ENCODE measurements around the gene STK32B. TPM values are rescaled to one million over a fixed set of nuclear protein-coding genes. Genes with fewer than 3 reads are reported as not detected.

The STK32B gene
- total and polyA plus RNA-seq, 9 donors = 3.8 to 12.5 (median 5.8) TPM

GRCh38 chr4:5192678-5193077 lies 141.4 kb downstream of the STK32B start:
- WGBS (ENCODE audit: insufficient coverage) = 84% methylated on average over 5 of the region's 12 CpGs
- no peaks in the 10 kb centered on the region for H3K9me3 ChIP-seq (replicated peaks; ENCODE audit: control insufficient read depth, low read depth, low read length)
- DNase-seq = no peak
- H3K27me3 ChIP-seq (ENCODE audit: control insufficient read depth, insufficient read depth, low read length) = no peaks in the 10 kb centered on the region
- no peaks in the 10 kb centered on the region for H3K4me1 ChIP-seq (ENCODE audit: control insufficient read depth, insufficient read depth, low read length)
- no peak overlapping the region for H3K27ac ChIP-seq (ENCODE audit: low read length)
- H3K4me3 ChIP-seq (ENCODE audit: low read length) = no peak overlapping the region
- no peaks in the 10 kb centered on the region for H3K36me3 ChIP-seq (ENCODE audit: control insufficient read depth, insufficient read depth, low read length)

GRCh38 chr4:5198656-5199541 lies 147.6 kb downstream of the STK32B start:
- Histone ChIP-seq H3K4me3 (ENCODE audit: low read length) (no peak overlapping the region), H3K36me3 (ENCODE audit: control insufficient read depth, insufficient read depth, low read length) (no peaks in the 10 kb centered on the region), H3K9me3 (replicated peaks; ENCODE audit: control insufficient read depth, low read depth, low read length) (peaks cover 3% of the 10 kb centered on the region), H3K27ac (ENCODE audit: low read length) (no peak overlapping the region), H3K4me1 (ENCODE audit: control insufficient read depth, insufficient read depth, low read length) (no peaks in the 10 kb centered on the region), H3K27me3 (ENCODE audit: control insufficient read depth, insufficient read depth, low read length) (no peaks in the 10 kb centered on the region)
- no peak for DNase-seq
- 83% methylated on average over 4 of the region's 7 CpGs for WGBS (ENCODE audit: insufficient coverage)

GRCh38 chr4:5199912-5200311 lies 148.6 kb downstream of the STK32B start:
- no peaks in the 10 kb centered on the region for H3K27me3 ChIP-seq (ENCODE audit: control insufficient read depth, insufficient read depth, low read length)
- H3K36me3 ChIP-seq (ENCODE audit: control insufficient read depth, insufficient read depth, low read length) = no peaks in the 10 kb centered on the region
- H3K4me3 ChIP-seq (ENCODE audit: low read length) = no peak overlapping the region
- H3K4me1 ChIP-seq (ENCODE audit: control insufficient read depth, insufficient read depth, low read length) = no peaks in the 10 kb centered on the region
- no peak overlapping the region for H3K27ac ChIP-seq (ENCODE audit: low read length)
- no CpG with 5 or more reads among the region's 2 CpGs for WGBS (ENCODE audit: insufficient coverage)
- H3K9me3 ChIP-seq (replicated peaks; ENCODE audit: control insufficient read depth, low read depth, low read length) = peaks cover 3% of the 10 kb centered on the region
- no peak for DNase-seq

- Histone ChIP-seq H3K27me3 (ENCODE audit: control insufficient read depth, insufficient read depth, low read length) (no peaks in the 10 kb centered on the region), H3K4me1 (ENCODE audit: control insufficient read depth, insufficient read depth, low read length) (no peaks in the 10 kb centered on the region), H3K9me3 (replicated peaks; ENCODE audit: control insufficient read depth, low read depth, low read length) (peaks cover 3% of the 10 kb centered on the region), H3K36me3 (ENCODE audit: control insufficient read depth, insufficient read depth, low read length) (no peaks in the 10 kb centered on the region), H3K27ac (ENCODE audit: low read length) (no peak overlapping the region), H3K4me3 (ENCODE audit: low read length) (no peak overlapping the region)
- peak; percentile 62 for DNase-seq
- no CpG with 5 or more reads among the region's 3 CpGs for WGBS (ENCODE audit: insufficient coverage)
Measured at GRCh38 chr4:5200513-5200912, 149.2 kb downstream of the STK32B start.

- H3K4me1 ChIP-seq (ENCODE audit: control insufficient read depth, insufficient read depth, low read length) = no peaks in the 10 kb centered on the region
- 24% methylated on average over 7 of the region's 7 CpGs for WGBS (ENCODE audit: insufficient coverage)
- H3K27me3 ChIP-seq (ENCODE audit: control insufficient read depth, insufficient read depth, low read length) = no peaks in the 10 kb centered on the region
- no peak overlapping the region for H3K4me3 ChIP-seq (ENCODE audit: low read length)
- H3K27ac ChIP-seq (ENCODE audit: low read length) = no peak overlapping the region
- H3K36me3 ChIP-seq (ENCODE audit: control insufficient read depth, insufficient read depth, low read length) = no peaks in the 10 kb centered on the region
- DNase-seq = no peak
- H3K9me3 ChIP-seq (replicated peaks; ENCODE audit: control insufficient read depth, low read depth, low read length) = peaks cover 3% of the 10 kb centered on the region
Measured at GRCh38 chr4:5203309-5203992, 152.2 kb downstream of the STK32B start.

GRCh38 chr4:5203993-5204310 lies 152.7 kb downstream of the STK32B start:
- peaks cover 3% of the 10 kb centered on the region for H3K9me3 ChIP-seq (replicated peaks; ENCODE audit: control insufficient read depth, low read depth, low read length)
- WGBS (ENCODE audit: insufficient coverage) = 42% methylated on average over 3 of the region's 3 CpGs
- no peaks in the 10 kb centered on the region for H3K27me3 ChIP-seq (ENCODE audit: control insufficient read depth, insufficient read depth, low read length)
- H3K27ac ChIP-seq (ENCODE audit: low read length) = no peak overlapping the region
- H3K4me1 ChIP-seq (ENCODE audit: control insufficient read depth, insufficient read depth, low read length) = no peaks in the 10 kb centered on the region
- no peak overlapping the region for H3K4me3 ChIP-seq (ENCODE audit: low read length)
- DNase-seq = peak; percentile 72
- H3K36me3 ChIP-seq (ENCODE audit: control insufficient read depth, insufficient read depth, low read length) = no peaks in the 10 kb centered on the region

- Histone ChIP-seq H3K4me3 (ENCODE audit: low read length) (no peak overlapping the region), H3K27me3 (ENCODE audit: control insufficient read depth, insufficient read depth, low read length) (no peaks in the 10 kb centered on the region), H3K36me3 (ENCODE audit: control insufficient read depth, insufficient read depth, low read length) (no peaks in the 10 kb centered on the region), H3K4me1 (ENCODE audit: control insufficient read depth, insufficient read depth, low read length) (no peaks in the 10 kb centered on the region), H3K27ac (ENCODE audit: low read length) (no peak overlapping the region), H3K9me3 (replicated peaks; ENCODE audit: control insufficient read depth, low read depth, low read length) (peaks cover 3% of the 10 kb centered on the region)
- WGBS (ENCODE audit: insufficient coverage) = 40% methylated on average over 1 of the region's 2 CpGs
- no peak for DNase-seq
Measured at GRCh38 chr4:5204781-5205180, 153.5 kb downstream of the STK32B start.

GRCh38 chr4:5206016-5206790 lies 154.9 kb downstream of the STK32B start:
- peaks cover 3% of the 10 kb centered on the region for H3K9me3 ChIP-seq (replicated peaks; ENCODE audit: control insufficient read depth, low read depth, low read length)
- no peaks in the 10 kb centered on the region for H3K36me3 ChIP-seq (ENCODE audit: control insufficient read depth, insufficient read depth, low read length)
- WGBS (ENCODE audit: insufficient coverage) = 55% methylated on average over 2 of the region's 9 CpGs
- H3K4me3 ChIP-seq (ENCODE audit: low read length) = no peak overlapping the region
- H3K27me3 ChIP-seq (ENCODE audit: control insufficient read depth, insufficient read depth, low read length) = no peaks in the 10 kb centered on the region
- DNase-seq = peak; percentile 67
- no peak overlapping the region for H3K27ac ChIP-seq (ENCODE audit: low read length)
- no peaks in the 10 kb centered on the region for H3K4me1 ChIP-seq (ENCODE audit: control insufficient read depth, insufficient read depth, low read length)

GRCh38 chr4:5209862-5210261 lies 158.6 kb downstream of the STK32B start:
- no peaks in the 10 kb centered on the region for H3K27me3 ChIP-seq (ENCODE audit: control insufficient read depth, insufficient read depth, low read length)
- WGBS (ENCODE audit: insufficient coverage) = no CpG with 5 or more reads among the region's 1 CpG
- H3K27ac ChIP-seq (ENCODE audit: low read length) = no peak overlapping the region
- H3K9me3 ChIP-seq (replicated peaks; ENCODE audit: control insufficient read depth, low read depth, low read length) = no peaks in the 10 kb centered on the region
- no peaks in the 10 kb centered on the region for H3K36me3 ChIP-seq (ENCODE audit: control insufficient read depth, insufficient read depth, low read length)
- no peaks in the 10 kb centered on the region for H3K4me1 ChIP-seq (ENCODE audit: control insufficient read depth, insufficient read depth, low read length)
- H3K4me3 ChIP-seq (ENCODE audit: low read length) = no peak overlapping the region
- peak; percentile 35 for DNase-seq

GRCh38 chr4:5211282-5211839 lies 160.1 kb downstream of the STK32B start:
- no CpG with 5 or more reads among the region's 3 CpGs for WGBS (ENCODE audit: insufficient coverage)
- no peak overlapping the region for H3K27ac ChIP-seq (ENCODE audit: low read length)
- H3K4me3 ChIP-seq (ENCODE audit: low read length) = no peak overlapping the region
- no peaks in the 10 kb centered on the region for H3K36me3 ChIP-seq (ENCODE audit: control insufficient read depth, insufficient read depth, low read length)
- no peaks in the 10 kb centered on the region for H3K9me3 ChIP-seq (replicated peaks; ENCODE audit: control insufficient read depth, low read depth, low read length)
- no peaks in the 10 kb centered on the region for H3K4me1 ChIP-seq (ENCODE audit: control insufficient read depth, insufficient read depth, low read length)
- no peaks in the 10 kb centered on the region for H3K27me3 ChIP-seq (ENCODE audit: control insufficient read depth, insufficient read depth, low read length)
- peak; percentile 66 for DNase-seq

Data from muscle of leg (tissue), 11 donors.